Measurements from ENCODE around the gene ABCC10.

The ABCC10 gene

GRCh38 chr6:43471399-43471798 is 44.1 kb downstream of the ABCC10 start:
- DNase-seq, result no peak

DNA sequence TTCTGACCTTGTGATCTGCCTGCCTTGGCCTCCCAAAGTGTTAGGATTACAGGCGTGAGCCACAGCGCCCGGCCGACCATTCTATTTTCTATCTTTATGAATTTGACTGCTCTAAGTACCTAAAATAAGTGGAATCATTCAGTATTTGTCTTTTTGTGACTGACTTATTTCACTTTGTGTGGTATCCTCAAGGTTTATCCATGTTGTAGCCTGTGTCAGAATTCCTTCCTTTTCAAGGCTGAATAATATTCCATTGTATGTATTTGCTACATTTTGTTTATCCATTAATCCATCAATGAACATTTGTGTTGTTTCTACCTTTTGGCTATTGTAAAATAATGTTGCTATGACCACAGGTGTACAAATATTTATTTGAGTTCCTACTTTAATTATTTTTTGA is 45.2 kb downstream of the ABCC10 start:
- no peak for DNase-seq

GRCh38 chr6:43475516-43475915 is 48.2 kb downstream of the ABCC10 start:
- no peak for DNase-seq

- DNase-seq, result no peak
Measured at GRCh38 chr6:43476746-43477145, 49.4 kb downstream of the ABCC10 start.

- DNase-seq, result peak; percentile 82
Measured at GRCh38 chr6:43477235-43478007, 50.1 kb downstream of the ABCC10 start, which contains the start of gene TJAP1. TJAP1 (plus strand) TSS chr6:43477570; CDS start chr6:43499002, 21,432 bp downstream.

- DNase-seq, result no peak
Measured at GRCh38 chr6:43478008-43478372, 50.6 kb downstream of the ABCC10 start.

DNA sequence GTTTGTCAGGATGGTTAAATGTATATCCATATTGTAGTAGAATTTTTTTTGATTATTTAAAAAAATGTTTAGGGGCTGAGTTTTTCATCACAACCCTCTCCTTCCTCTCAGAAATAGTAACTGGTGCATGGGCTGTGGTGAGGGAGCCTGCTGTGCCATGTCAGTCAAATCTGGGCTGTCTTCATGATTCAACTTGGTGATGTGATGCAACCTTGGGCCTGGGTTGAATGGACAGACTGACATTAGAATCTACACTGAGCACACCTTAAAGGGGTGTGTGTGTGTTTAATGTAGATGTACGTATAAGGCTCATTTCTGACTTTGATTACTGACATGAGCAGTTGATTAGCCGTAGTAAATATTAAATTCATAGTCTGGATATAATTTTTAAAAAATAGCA is 53.7 kb downstream of the ABCC10 start:
- DNase-seq, result no peak

DNA sequence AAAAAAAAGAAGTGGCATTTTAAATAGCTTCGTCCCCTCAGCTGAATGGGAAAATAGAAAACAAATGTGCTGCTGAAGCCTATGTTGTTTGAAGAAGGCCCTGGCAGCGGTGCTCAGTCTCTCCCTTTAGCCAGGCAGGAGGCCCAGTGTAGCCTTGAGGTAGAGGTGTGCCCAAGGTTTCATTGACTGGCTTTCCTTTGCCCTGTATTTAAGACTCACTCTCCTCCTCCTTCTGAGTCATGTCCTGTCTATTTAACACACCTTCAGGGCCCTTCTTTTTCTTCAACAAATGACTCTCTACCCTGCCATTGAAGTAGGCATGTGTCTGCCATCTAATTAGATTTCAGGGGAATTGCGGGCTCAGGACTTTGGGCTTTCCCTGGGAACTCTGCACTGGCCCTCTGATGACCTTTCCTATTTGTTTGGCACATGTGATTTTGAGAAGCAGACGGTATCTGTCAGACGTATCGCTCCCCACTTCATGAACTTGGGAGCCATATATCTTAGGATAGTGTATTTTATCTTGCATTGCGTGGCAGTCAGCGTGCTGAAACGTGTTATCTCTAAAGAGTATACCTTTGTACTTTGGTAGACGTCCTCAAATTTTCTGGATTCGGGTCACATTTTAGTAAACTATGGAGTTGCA is 54.4 kb downstream of the ABCC10 start:
- no peak for DNase-seq

DNA sequence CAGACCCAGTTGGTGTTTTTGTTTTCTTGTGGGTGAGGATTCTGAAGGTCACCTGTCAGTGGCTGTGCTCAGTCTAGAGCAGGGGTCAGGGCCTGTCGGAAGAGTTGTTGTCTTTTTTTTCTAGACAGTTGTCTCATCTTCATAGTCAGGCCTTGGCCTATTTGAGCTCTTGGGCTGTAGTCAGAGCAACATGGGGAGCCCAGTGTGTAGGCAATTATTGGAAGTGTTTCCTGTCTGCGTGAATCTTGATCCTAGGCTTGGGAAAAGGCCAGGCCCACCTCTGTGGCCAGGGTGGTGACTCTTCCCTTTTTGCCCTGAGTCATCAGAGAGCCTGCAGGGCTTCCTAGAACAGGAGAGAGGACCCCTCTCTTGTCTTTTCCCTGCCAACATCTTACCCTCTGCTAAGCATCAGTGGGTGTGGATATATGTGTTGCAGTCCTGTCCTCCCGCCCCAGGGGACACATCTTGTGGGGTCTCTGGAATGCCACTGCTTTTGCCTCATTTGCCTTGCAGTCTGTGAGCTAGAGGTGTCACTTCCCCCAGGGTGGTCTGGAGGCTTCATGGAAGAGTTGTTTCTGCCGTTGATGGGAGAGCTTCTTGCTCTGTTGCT is 61.4 kb downstream of the ABCC10 start:
- no peak for DNase-seq

DNA sequence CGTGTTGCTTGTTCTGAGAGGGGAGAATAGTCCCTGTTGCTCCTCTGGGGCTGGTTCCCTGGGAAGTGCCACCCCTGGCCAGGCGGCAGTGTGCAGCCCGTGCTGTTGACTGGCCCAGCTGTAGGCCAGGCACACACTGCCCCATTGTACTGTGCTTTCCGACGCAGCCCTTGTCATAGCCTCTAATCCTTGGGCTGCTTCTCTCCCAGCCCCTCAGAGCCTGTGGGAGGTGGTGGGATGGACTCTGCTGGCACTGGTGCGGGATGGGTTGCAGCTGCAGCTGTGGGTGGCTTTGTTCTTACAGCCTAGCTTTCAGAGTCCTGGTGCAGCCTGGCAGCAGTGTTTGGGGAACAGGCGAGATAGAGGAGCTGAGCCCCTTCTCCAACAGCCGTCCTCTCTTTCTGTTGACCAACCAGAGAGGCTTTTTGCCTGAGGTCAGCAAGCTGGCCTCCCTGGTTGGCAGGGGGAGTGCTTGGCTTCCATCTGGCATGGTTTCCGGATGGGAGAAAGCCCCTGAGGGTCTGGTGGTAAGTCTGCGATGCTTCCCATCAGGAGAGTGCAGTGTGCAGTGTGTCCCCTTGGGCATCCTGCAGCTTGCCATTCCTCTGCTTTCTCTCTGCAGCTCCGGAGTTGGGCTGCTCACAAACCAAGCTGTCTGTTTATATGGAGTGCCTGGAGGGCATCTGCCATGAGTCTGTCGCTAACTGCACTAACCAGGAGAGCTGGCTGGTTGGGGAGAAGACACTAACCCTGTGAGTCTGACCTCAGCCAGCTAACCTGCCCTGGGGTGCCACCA is 62.1 kb downstream of the ABCC10 start:
- DNase-seq, result no peak

- DNase-seq, result no peak
Measured at GRCh38 chr6:43490523-43490939, 63.2 kb downstream of the ABCC10 start.

DNA sequence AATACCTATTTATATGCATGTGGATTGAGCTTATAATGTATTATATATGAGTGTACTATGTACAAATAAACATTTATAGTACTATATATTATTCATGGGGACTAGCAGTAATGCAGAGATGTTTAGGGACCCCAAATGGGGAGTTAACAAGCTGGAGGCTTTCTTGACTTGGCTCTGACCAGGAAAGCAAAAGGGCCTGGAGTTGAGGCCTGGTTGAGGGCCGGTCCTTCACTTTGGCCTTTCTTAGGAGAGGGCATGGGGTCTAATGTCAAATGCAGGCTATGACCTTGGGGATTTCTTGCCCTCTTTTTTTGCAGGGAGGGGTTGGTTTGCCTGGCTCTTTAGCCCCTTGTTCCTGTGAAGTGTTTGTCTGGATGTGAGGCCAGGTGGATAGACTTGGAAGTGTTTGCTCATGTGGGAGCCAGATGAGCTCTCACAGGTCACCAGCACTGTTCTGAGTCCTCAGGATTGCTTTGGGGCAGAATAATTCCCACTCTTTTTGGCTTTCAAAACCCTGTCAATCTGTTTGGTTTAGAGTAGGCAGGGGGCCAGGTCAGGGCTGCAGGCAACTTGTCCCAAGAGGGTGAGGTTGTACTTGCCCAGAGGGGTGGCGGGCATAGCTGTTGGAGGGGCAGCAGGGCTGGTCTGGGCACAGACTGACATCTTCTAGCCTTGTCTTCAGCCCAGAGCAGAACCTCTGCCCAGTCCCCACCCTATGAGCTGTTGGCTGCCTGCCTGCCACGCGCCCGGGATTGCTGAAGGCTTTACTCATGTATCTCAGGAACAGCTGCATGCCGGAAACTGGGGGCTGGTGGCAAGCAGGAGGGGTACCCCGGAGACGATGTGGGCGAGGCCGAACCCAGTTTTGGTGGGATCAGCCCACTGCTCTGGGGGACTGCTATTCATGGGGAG is 64.7 kb downstream of the ABCC10 start:
- peak; percentile 77 for DNase-seq

DNA sequence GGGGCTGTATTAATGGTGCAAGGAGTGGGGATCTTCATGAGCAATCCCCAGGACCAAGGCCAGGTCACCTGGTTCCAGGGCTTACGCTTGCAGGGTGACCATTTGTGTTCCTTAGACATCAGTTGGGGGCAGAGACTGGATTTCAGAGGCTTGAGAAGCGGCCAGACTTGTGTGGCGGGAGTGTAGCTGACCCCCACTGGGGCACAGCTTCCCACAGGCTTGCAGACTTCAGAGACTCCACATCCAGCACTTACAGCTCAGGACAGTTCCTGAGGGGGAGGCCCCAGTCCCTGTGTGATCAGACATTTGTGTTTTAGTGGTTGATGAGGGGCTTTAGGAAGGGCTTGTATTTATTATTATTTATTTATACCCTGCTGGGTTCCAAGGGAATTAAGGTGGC is 65.3 kb downstream of the ABCC10 start:
- DNase-seq, result peak; percentile 23

- DNase-seq, result no peak
Measured at GRCh38 chr6:43493230-43493629, 65.9 kb downstream of the ABCC10 start.

GRCh38 chr6:43493833-43494232 is 66.5 kb downstream of the ABCC10 start:
- DNase-seq, result no peak

DNA sequence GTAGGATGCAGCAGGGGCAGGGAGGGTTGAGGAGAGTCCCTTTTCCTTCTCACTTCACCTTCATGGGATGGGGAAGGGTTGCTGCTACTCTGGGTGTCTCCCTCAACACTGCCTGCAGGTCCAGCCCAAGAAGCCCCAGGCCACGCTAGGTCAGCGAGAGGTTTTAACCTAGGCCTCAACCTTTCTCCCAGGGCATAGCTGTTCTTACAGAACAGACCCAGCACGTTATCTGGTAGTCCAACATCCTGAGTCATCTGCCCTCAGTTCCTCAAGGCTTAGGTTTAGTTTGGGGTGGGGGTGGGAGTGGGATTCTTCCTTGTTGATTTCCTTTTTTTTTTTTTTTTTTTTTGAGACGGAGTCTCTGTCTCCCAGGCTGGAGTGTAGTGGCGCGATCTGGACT is 67.0 kb downstream of the ABCC10 start:
- DNase-seq, result no peak

DNA sequence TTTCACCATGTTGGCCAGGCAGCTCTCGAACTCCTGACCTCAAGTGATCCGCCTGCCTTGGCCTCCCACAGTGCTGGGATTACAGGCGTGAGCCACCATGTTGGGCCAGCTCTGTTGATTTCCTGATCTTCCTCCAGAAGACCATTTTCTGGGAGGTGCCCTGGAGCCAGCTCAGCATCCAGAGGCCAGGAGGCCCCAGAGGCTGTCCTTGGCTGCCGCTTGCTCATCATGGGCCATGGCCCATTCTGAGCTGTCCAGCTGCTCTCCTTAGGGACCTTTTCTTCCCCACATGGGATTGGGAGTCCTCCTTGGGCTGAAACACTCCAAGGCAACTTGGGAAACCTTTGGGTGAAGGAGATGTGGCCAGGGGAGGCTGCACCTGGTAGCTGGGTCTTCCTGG is 67.4 kb downstream of the ABCC10 start:
- DNase-seq, result no peak

- DNase-seq, result no peak
Measured at GRCh38 chr6:43495409-43495941, 68.1 kb downstream of the ABCC10 start.

DNA sequence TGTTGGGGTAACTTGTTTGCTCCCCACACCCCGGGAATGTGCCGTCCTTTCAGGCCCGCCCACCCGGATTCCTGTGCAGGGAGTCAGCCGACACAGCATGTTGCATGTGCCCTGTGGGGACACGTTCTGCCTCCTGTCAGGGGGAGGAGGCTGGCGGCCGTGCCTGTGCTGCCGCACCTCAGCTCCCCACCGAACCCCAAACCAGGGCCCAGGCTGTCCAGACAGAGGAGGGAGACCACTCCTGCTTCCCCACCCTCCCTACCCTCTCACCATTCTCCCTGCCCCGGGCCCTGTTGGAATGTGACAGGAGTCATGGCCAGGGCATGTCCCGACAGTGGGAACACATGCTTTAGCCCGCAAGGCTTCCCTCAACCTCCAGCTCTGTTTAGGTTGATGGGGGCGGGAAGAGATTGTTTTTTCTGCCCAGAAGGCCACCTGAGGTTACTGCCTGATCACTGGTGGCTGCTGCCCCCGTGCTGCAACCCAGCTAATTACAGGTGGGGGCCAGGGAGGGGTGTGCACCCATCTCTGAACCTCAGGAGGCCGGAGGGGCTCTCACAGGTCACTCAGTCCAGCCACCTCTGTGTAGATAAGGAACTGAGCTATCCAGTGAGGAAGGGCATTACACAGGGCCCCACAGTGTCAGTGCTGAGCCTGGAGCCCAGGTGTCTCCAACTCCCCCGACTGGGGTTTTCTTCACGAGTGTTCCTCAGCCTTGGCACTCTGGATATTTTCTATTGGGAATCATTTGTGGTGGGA is 69.2 kb downstream of the ABCC10 start:
- DNase-seq, result peak; percentile 60

DNA sequence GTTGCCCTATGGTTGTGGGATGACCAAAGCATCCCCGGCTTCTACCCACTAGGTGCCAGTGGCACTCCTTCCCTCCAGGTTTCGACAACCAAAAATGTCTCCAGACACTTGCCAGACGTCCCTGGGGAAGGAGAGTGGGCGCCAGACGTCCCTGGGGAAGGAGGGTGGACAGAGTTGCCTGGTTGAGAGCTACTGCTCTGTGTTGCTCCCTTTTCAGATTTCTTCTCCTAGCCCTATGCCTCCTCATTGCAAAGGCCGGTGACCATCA is 69.7 kb downstream of the ABCC10 start:
- DNase-seq, result no peak

DNA sequence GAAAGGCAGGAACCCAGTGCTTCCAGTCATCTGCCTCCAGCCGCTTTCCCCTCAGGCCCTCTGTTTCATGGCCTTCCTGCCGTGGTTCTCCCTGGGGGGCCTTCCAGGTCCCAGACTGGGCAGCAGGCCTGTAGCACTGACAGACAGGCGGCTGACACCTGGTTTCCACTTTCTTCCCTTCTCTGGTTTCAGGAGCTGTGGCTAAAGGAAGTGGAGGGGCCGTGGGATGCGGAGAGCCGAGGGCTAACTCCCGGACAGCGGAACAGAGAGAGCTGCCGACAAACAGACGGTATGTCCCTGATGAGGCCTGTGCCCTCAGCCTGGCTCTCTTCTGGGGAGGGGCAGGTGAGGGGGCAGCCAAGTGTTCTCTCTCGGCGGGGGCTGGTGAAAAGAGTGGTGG is 70.3 kb downstream of the ABCC10 start:
- no peak for DNase-seq
